CD14-positive monocyte (primary cell): ENCODE data around the gene ARHGEF3. TPM values are rescaled to one million over a fixed set of nuclear protein-coding genes. Genes with fewer than 3 reads are reported as not detected.
"Not testable (repeated sequence)": the region's sequence is repeated elsewhere in the genome, so short reads cannot be mapped to it uniquely, and the experiment has no call there.

ENCODE experiments used
- DNase-seq, 3 donors: peaks; one replicate each; pipeline ENCODE4 v3.0.0-alpha.2; 2011 to 2022
- H2AFZ ChIP-seq: 2 replicates; pipeline ENCODE4 v1.6.0; 2012; ENCODE audit warnings: mild to moderate bottlenecking, low read depth, low read length, inconsistent platforms; ENCODE audit not compliant: insufficient read depth, poor library complexity, severe bottlenecking
- H3K27ac ChIP-seq, 2 donors: 1 replicate in 1 of 2; 2 replicates in 1 of 2; pipeline ENCODE4 v1.5.1; 2012 to 2013; ENCODE audit warnings: low read length in 2 of 2, control low read depth in 1 of 2, inconsistent platforms in 1 of 2, low read depth in 1 of 2, mild to moderate bottlenecking in 1 of 2
- H3K27me3 ChIP-seq, 2 donors: one replicate each; pipeline versions ENCODE4 v1.6.0 to v1.6.1; 2011 to 2013; ENCODE audit warnings: low read length in 2 of 2; ENCODE audit not compliant: control insufficient read depth in 2 of 2, insufficient read depth in 2 of 2
- H3K36me3 ChIP-seq, 2 donors: replicated peaks in 1 of 2; 1 replicate in 1 of 2; 2 replicates in 1 of 2; pipeline versions ENCODE4 v1.5.1 to v1.6.1; 2012 to 2013; ENCODE audit warnings: low read length in 2 of 2, control low read depth in 1 of 2, inconsistent platforms in 1 of 2, mild to moderate bottlenecking in 1 of 2; ENCODE audit not compliant: insufficient read depth in 2 of 2, control insufficient read depth in 1 of 2
- H3K4me1 ChIP-seq, 2 donors: 1 replicate in 1 of 2; 2 replicates in 1 of 2; pipeline versions ENCODE4 v1.5.1 to v1.6.1; 2012 to 2013; ENCODE audit warnings: low read length in 2 of 2, control low read depth in 1 of 2, inconsistent platforms in 1 of 2, mild to moderate bottlenecking in 1 of 2, moderate library complexity in 1 of 2; ENCODE audit not compliant: insufficient read depth in 2 of 2, control insufficient read depth in 1 of 2
- H3K4me2 ChIP-seq: replicated peaks from 2 replicates; pipeline ENCODE3; 2012; ENCODE audit warnings: low read length, moderate library complexity, mild to moderate bottlenecking; ENCODE audit not compliant: poor library complexity, severe bottlenecking; ENCODE audit errors: extremely low read depth
- H3K4me3 ChIP-seq, 3 experiments: fragments of 200-600 bp in 1 of 3; sonication (generic) in 1 of 3; replicated peaks in 1 of 3; 1 replicate in 2 of 3; 2 replicates in 1 of 3; pipeline ENCODE4 v1.5.1; 2011 to 2013; ENCODE audit warnings: low read length in 3 of 3, mild to moderate bottlenecking in 3 of 3, control low read depth in 2 of 3, low read depth in 2 of 3, inconsistent platforms in 1 of 3, moderate library complexity in 1 of 3
- H3K79me2 ChIP-seq: 2 replicates; pipeline ENCODE4 v1.6.0; 2012; ENCODE audit warnings: mild to moderate bottlenecking, control low read depth, inconsistent platforms, low read length, moderate library complexity; ENCODE audit not compliant: insufficient read depth
- H3K9ac ChIP-seq: 2 replicates; pipeline ENCODE4 v1.6.0; 2017; ENCODE audit warnings: low read length, mild to moderate bottlenecking; ENCODE audit not compliant: insufficient read depth, poor library complexity, severe bottlenecking
- H3K9me3 ChIP-seq, 2 donors: replicated peaks in 1 of 2; 1 replicate in 1 of 2; 2 replicates in 1 of 2; pipeline versions ENCODE4 v1.5.1 to v1.6.1; 2012 to 2013; ENCODE audit warnings: low read length in 2 of 2, control low read depth in 1 of 2; ENCODE audit not compliant: control insufficient read depth in 1 of 2, insufficient read depth in 1 of 2
- H4K20me1 ChIP-seq: 2 replicates; pipeline ENCODE4 v1.6.0; 2012; ENCODE audit warnings: mild to moderate bottlenecking, low read length, control low read depth, moderate library complexity; ENCODE audit not compliant: insufficient read depth
- H3K27ac Mint-ChIP-seq, 7 donors: one replicate each; pipeline ENCODE4 v1.8.0; 2020; ENCODE audit warnings: mild to moderate bottlenecking in 7 of 7, mixed read lengths in 7 of 7, moderate library complexity in 6 of 7, inconsistent platforms in 2 of 7
- H3K27me3 Mint-ChIP-seq, 3 donors: one replicate each; pipeline ENCODE4 v1.8.0; 2021 to 2022; ENCODE audit warnings: low read depth in 3 of 3, mild to moderate bottlenecking in 3 of 3, mixed read lengths in 3 of 3, moderate library complexity in 3 of 3, inconsistent platforms in 1 of 3
- H3K36me3 Mint-ChIP-seq, 2 donors: one replicate each; pipeline ENCODE4 v1.8.0; 2020; ENCODE audit warnings: mixed read lengths in 2 of 2, inconsistent platforms in 1 of 2, mild to moderate bottlenecking in 1 of 2
- H3K4me1 Mint-ChIP-seq: one replicate; pipeline ENCODE4 v1.8.0; 2020; ENCODE audit warnings: mild to moderate bottlenecking, mixed read lengths
- H3K4me3 Mint-ChIP-seq, 2 donors: one replicate each; pipeline ENCODE4 v1.8.0; 2020; ENCODE audit warnings: mild to moderate bottlenecking in 2 of 2, mixed read lengths in 2 of 2, moderate library complexity in 1 of 2
- H3K9me3 Mint-ChIP-seq, 7 donors: one replicate each; pipeline ENCODE4 v1.8.0; 2020 to 2022; ENCODE audit warnings: mixed read lengths in 7 of 7, mild to moderate bottlenecking in 6 of 7, moderate library complexity in 6 of 7, inconsistent platforms in 2 of 7
- CTCF ChIP-seq: fragments of 200-600 bp; IDR thresholded peaks from one replicate; pipeline ENCODE4 v1.8.0; 2022; ENCODE audit warnings: antibody characterized with exemption, mild to moderate bottlenecking
- WGBS: methylation state at CpG from one replicate; pipeline ENCODE4 v1.1.5; 2013; ENCODE audit warnings: missing lambda C conversion rate; ENCODE audit not compliant: insufficient coverage; 5-methylcytosine and 5-hydroxymethylcytosine counted together
- intact Hi-C, 2 donors: fragments of 100-400 bp; cut with micrococcal nuclease; formaldehyde crosslinking; loops; one replicate each; pipeline versions ENCODE4 v1.15.0 to v1.15.1; 2023
- polyA plus RNA-seq, 3 donors: library from polyadenylated mRNA; depleted of rRNA in 1 of 3; unstranded in 2 of 3; stranded (reverse) in 1 of 3; fragments of 300-500 nt in 2 of 3; fragments of >200 nt in 1 of 3; fragmentation: Illumina TruSeq in 2 of 3; gene quantifications; 1 replicate in 2 of 3; 2 replicates in 1 of 3; pipeline ENCODE4 v1.2.3, GENCODE V29; 2012 to 2021

Gene ARHGEF3
- polyA plus RNA-seq, 3 donors = 22.6 to 29.5 (median 26.5) TPM

- peaks cover 34% of the 10 kb centered on the region for H3K79me2 ChIP-seq
- no CpG with 5 or more reads among the region's 3 CpGs for whole genome bisulfite sequencing
- H3K36me3 ChIP-seq = peaks cover 0 to 19% of the 10 kb centered on the region in 2 donors
- H3K9me3 ChIP-seq = no peaks in the 10 kb centered on the region
- intact Hi-C loops = loop anchor here (5.0 to 10.0 kb wide), 3 partner anchors 38 to 77 kb away; partner anchors contain the start of gene TASOR (in 1 of the 2)
- Mint-ChIP-seq H3K36me3 (peaks cover 30 to 36% of the 10 kb centered on the region in 2 donors), H3K27me3 (peaks cover 0 to 4% (median 0%) of the 10 kb centered on the region in 3 donors), H3K27ac (peak overlapping the region; percentile 95 to 98 (median 97)), H3K9me3 (peaks cover 0 to 3% (median 0%) of the 10 kb centered on the region in 7 donors), H3K4me3 (no peak overlapping the region), H3K4me1 (peaks cover 65% of the 10 kb centered on the region)
- peaks cover 49 to 53% of the 10 kb centered on the region in 2 donors for H3K4me1 ChIP-seq
- H3K4me2 ChIP-seq = no peak overlapping the region
- DNase-seq = no peak
- peak overlapping the region; percentile 67 to 89 for H3K27ac ChIP-seq
- H3K4me3 ChIP-seq = no peak overlapping the region
- no peaks in the 10 kb centered on the region for H3K27me3 ChIP-seq
- no peak overlapping the region for H2AFZ ChIP-seq
- no peak overlapping the region for H3K9ac ChIP-seq
- no peak for TF ChIP-seq CTCF
- no peaks in the 10 kb centered on the region for H4K20me1 ChIP-seq
Measured at GRCh38 chr3:56759532-56759931, 42.2 kb downstream of the ARHGEF3 start.

GRCh38 chr3:56758539-56758981 is 43.2 kb downstream of the ARHGEF3 start:
- Mint-ChIP-seq H3K27ac (peak overlapping the region; percentile 95 to 98 (median 97)), H3K27me3 (peaks cover 0 to 4% (median 0%) of the 10 kb centered on the region in 3 donors), H3K4me3 (peak overlapping the region; percentile 34 to 61), H3K36me3 (peaks cover 26 to 28% of the 10 kb centered on the region in 2 donors), H3K4me1 (peaks cover 74% of the 10 kb centered on the region), H3K9me3 (peaks cover 0 to 3% (median 0%) of the 10 kb centered on the region in 7 donors)
- intact Hi-C loops = loop anchor here (5.0 to 10.0 kb wide), 3 partner anchors 39 to 76 kb away; partner anchors contain the start of gene TASOR (in 1 of the 2)
- H3K36me3 ChIP-seq = peaks cover 0 to 13% of the 10 kb centered on the region in 2 donors
- H3K27me3 ChIP-seq = no peaks in the 10 kb centered on the region
- WGBS = 20% methylated on average over 1 of the region's 2 CpGs
- no peak overlapping the region for H3K9ac ChIP-seq
- H3K9me3 ChIP-seq = no peaks in the 10 kb centered on the region
- H3K4me2 ChIP-seq = peak overlapping the region; percentile 63
- peak; percentile 86 to 94 (median 87) for DNase-seq
- H4K20me1 ChIP-seq = no peaks in the 10 kb centered on the region
- peaks cover 58 to 62% of the 10 kb centered on the region in 2 donors for H3K4me1 ChIP-seq
- peak overlapping the region; percentile 67 to 89 for H3K27ac ChIP-seq
- no peak for TF ChIP-seq CTCF
- peaks cover 43% of the 10 kb centered on the region for H3K79me2 ChIP-seq
- H2AFZ ChIP-seq = no peak overlapping the region
- peak overlapping the region in 2 of 3 experiments; percentile 27 to 29 for H3K4me3 ChIP-seq

- Mint-ChIP-seq H3K4me1 (peaks cover 79% of the 10 kb centered on the region), H3K27ac (peak overlapping the region; percentile 95 to 98 (median 97)), H3K36me3 (peaks cover 27 to 28% of the 10 kb centered on the region in 2 donors)
- peak in 2 of 3 donors; percentile 12 to 38 for DNase-seq
- not testable (repeated sequence) for H3K4me3 Mint-ChIP-seq, H2AFZ ChIP-seq, H3K27me3 ChIP-seq, H3K9me3 Mint-ChIP-seq, H3K27me3 Mint-ChIP-seq, H4K20me1 ChIP-seq, H3K4me3 ChIP-seq, H3K9me3 ChIP-seq, H3K9ac ChIP-seq
- peaks cover 0 to 11% of the 10 kb centered on the region in 2 donors for H3K36me3 ChIP-seq
- H3K4me1 ChIP-seq = peaks cover 63 to 67% of the 10 kb centered on the region in 2 donors
- peaks cover 44% of the 10 kb centered on the region for H3K79me2 ChIP-seq
- intact Hi-C loops = loop anchor here (5.0 to 10.0 kb wide), 3 partner anchors 39 to 76 kb away; partner anchors contain the start of gene TASOR (in 1 of the 2)
- WGBS = 0% methylated on average over 1 of the region's 11 CpGs
- peak overlapping the region; percentile 67 to 89 for H3K27ac ChIP-seq
- peak overlapping the region; percentile 63 for H3K4me2 ChIP-seq
Measured at GRCh38 chr3:56758042-56758441, 43.7 kb downstream of the ARHGEF3 start.
